HG03280 (cell line): ENCODE results near the gene CCDC9.

Experiments
- ATAC-seq: cut with Tn5 transposase; IDR thresholded peaks from one replicate; pipeline ENCODE4 v1.9.1; 2021; ENCODE audit warnings: mild to moderate bottlenecking, moderate library complexity; ENCODE audit not compliant: unreplicated experiment

The CCDC9 gene

DNA sequence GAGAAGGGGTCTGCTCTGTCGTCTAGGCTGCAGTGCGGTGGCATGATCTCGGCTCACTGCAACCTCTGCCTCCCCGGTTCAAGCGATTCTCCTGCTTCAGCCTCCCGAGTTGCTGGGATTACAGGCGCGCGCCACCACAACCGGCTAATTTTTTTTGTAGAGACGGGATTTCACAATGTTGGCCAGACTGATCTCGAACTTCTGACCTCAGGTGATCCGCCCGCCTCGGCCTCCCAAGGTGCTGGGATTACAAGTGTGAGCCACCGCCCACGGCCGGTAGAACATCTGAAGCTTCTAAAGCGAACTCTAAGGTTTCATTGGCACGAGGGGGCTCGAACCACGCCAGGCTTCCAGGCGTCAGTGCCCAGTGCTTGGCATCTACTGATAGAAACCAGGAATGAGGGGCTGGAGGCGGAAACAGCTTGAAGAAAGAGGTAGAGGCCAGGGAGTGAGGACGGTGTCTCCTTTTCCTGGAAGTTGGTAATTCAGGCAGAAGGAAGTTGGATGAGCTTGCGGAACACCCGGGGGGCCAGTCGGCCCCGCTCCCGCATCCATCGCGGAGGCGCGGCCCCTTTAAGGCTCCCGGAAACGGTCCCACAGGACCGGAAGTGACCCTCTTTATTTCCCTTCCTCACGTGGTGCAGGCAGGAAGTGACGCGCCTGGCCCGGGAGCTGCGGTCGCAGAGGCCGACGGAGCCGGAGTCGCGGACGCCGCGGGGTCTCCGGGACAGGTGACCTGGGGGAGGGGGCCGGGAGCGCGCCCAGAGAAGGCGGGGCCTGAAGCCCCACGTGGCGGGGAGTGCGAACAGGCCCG, at the start of gene CCDC9:
Gene CCDC9 (plus strand): TSS at position 647 of the 814 bp plus-strand sequence. CDS start 1,876 bp downstream, outside the sequence.
- peak; percentile 51 for ATAC-seq

- no peak for ATAC-seq
Measured at GRCh38 chr19:47209319-47210179, 46.8 kb upstream of the CCDC9 start.

GRCh38 chr19:47210180-47210490, 46.2 kb upstream of the CCDC9 start:
- no peak for ATAC-seq

DNA sequence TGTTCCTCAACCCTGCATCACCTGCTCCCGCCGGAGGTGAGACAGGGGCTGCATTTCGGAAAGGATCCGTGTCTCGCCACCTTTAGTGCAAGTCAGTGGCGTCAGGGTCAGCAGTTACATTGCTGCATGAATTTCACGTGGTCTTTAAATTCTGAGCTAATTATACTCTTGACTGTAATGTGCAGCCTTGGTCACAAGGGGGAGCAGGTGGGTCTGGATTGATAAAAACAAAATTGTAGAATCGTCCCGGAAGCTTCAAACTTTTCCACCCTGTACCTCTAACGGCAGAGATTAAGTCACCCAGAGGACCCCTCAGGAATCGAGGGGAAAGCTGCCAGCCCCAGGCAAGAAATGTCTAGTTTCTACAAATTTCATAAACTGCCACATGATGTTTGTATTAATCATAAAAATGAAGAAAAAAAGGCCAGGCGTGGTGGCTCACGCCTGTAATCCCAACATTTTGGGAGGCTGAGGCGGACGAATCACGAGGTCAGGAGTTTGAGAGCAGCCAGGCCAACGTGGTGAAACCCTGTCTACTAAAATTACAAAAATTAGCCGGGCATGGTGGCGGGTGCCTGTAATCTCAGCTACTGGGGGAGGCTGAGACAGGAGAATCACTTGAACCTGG, 45.5 kb upstream of the CCDC9 start:
- ATAC-seq = no peak

GRCh38 chr19:47215581-47215980, 40.7 kb upstream of the CCDC9 start:
- no peak for ATAC-seq

DNA sequence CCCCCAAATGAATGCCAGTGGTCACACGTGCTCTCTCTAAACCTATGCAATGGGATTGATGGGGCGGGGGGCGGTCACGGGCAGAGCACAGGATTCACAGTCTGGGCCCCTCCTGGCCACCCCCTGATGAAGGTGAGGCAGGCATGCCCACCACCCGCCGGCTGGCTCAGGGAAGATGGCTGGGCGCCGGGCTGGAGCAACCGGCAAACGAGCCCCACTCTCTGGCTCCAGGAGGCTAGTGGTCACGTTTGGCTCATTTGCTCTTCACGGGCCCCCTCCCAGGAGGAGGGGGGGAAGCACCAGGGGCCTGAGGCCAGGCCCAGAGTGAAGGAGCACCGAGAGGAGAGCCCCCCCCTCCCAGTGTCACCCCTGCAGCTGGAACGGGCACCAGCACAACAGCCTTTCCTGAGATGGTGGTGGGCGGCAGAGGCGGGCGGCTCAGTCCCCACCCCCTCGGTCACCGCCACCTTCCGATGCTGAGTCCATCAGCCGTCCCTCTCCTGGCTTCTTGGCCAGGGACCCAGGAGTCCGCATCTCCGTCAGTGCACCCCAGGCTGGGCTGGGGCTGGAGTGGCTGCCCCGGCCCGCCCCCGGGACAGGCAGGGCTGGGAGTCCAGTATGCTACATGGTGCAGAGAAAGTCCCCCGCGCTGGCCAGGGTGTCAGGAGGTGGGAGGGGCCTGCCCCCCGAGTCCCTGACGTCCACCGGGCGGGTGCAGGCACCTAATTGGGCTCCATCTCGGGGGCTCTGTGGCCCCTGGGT, 35.1 kb upstream of the CCDC9 start:
- no peak for ATAC-seq

DNA sequence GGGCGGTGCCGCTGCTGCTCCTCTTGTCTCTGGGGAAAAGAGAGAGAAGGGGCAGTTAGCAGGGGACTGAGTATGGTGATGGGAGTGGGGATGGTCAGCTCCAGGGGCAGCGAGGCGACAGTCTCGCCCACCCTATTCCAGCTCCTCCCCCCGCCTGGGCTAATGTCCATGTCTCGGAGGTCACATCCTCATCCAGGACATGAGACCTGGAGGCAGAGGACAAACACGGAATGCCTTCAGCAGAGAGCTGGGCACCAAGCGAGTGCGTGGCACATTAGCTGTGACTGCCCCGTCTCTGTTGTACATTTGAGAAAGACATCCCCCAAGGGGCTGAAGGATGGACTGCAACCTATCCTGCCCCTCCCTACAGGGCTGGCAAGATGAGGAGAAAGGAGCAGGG, 34.4 kb upstream of the CCDC9 start:
- no peak for ATAC-seq

- peak; percentile 38 for ATAC-seq
Measured at GRCh38 chr19:47225746-47226425, 30.4 kb upstream of the CCDC9 start.

DNA sequence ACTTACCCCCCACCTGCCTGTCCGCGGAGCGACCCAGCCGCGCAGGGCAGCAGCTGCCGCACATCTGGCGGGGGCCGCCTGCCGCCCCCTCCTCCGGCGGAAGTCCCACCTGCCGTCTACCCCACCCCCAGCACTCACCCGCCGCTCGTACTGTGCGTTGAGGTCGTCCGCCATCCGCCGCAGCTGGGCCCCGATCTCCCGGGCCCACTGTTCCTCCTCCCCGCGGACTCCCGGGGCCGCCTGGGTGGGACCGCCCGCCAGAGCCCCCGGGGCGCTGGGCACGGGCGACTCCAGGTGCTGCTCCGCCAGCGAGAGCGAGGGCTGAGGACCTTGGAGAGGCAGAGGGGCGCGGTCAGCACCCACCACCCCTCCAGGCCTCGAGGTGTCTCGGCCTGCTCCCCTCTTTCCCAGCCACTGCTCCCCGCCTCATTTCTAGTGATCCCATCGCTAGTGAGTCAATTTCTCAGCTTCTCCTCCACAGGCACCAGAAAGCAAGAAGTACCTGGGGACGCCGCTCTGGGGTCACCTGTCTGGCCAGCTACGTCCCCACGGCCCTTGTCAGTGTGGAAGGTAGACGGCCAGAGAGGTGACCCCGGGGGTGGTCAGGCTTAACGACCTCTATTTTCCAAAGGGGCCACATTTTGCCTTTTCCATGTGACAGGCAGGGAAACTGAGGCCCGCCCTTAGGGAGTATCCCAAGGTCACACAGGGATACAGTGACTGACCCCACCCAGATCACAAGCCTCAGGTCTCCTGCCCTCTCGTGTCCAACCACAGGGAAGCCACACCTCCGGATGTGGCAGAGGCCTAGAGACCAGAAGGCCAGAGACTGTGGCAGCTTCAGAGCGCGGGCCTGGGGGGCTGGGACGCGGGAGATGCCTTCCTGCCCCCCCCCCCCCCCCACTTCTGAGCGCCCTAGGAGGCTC, 29.6 kb upstream of the CCDC9 start:
- peak; percentile 24 for ATAC-seq

DNA sequence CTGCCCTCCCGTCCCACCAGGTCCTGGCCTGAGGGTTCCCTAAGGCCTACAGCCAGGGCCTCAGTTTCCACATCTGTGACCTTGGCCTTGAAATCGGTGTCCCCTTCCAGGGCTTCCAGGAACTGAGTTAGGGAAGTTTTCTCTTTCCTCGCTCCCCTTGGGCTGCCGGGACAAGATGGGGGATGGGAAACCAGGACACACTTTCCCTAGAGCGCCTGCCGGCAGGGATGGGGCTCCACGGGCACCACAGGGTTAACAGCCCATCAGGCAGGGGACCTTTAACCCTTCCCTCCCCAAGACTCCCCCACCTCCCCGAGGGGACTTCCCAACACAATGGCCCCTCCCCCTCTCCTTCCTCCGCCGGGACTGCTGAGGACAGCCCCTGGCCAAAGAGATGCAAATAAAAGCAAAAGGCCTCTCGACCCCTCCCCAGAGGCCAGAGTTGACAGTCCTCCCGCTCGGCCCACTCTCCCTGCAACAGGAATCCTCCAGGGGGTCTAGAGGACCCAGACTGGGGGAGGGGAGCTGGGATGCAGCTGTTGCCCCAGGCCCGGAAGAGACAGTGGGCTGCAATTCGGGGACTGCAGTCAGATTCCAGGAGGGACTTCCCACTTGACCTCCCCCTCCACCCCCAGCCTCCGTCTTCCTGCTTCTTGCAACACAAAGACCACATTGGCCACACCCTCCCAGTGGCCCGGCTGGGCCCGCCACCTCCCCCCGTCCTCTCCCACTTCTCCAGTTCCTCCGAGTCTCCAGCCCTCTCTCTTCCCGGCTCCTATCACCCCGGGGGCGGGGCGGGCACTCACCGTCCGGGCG, 28.8 kb upstream of the CCDC9 start:
- no peak for ATAC-seq

- no peak for ATAC-seq
Measured at GRCh38 chr19:47228168-47228936, 28.0 kb upstream of the CCDC9 start.

DNA sequence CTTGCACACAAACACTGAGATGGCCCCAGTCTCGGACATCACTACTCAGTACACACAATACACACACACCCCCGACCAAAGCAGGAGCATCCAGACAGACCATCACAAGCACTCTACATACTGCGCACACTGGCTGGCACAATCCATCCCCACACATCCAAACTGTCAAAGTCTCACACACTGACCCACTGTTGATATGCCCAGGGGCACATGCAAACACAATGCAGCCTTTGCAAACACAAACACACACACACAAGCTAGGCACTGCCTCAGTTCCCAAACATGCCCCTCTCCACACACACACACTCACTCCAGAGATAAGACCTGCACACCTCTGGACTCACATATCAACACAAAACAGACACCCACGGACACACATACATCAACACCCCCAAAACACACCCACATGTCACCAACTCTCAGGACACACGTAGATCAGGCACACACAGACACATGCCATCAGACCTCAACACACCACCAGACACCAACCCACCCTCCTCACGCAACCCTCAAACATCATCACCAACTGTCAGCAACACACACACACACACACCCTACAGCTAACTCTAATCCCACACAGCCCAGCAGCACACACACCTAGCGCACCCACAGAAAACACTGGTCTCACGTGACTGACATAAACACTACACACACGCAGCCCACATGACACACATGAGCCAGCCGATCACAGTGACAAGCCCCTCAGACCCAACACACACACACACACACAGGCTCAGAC, 27.2 kb upstream of the CCDC9 start:
- ATAC-seq = no peak

- no peak for ATAC-seq
Measured at GRCh38 chr19:47229676-47230053, 26.7 kb upstream of the CCDC9 start.

GRCh38 chr19:47230054-47230920, 26.0 kb upstream of the CCDC9 start:
- ATAC-seq = peak; percentile 24

GRCh38 chr19:47230921-47231214, 25.5 kb upstream of the CCDC9 start, which contains the start of gene BBC3:
BBC3 (minus strand) TSS chr19:47231199; CDS start chr19:47228431, 2,768 bp downstream.
- ATAC-seq = no peak
